Right lobe of liver (tissue), 4 donors: ENCODE results near the gene ZFYVE1.

Experiments used
- CTCF ChIP-seq, 4 donors: fragments of 200-600 bp in 3 of 4; fragments of 450-650 bp in 1 of 4; IDR thresholded peaks; one replicate each; pipeline versions ENCODE4 v1.5.1 to v1.8.0; 2016 to 2022; ENCODE audit warnings: antibody characterized with exemption in 4 of 4, mild to moderate bottlenecking in 2 of 4
- POLR2A ChIP-seq: fragments of 450-650 bp; IDR thresholded peaks from one replicate; pipeline ENCODE4 v1.6.1; 2017; ENCODE audit warnings: antibody characterized with exemption, mild to moderate bottlenecking
- donor health status: DM: no; HTN: no; CAD: no.
- donor health status: DM: no; HTN: no; CAD: no.
- donor health status: DM: no; HTN: yes; CAD: no.

DNA sequence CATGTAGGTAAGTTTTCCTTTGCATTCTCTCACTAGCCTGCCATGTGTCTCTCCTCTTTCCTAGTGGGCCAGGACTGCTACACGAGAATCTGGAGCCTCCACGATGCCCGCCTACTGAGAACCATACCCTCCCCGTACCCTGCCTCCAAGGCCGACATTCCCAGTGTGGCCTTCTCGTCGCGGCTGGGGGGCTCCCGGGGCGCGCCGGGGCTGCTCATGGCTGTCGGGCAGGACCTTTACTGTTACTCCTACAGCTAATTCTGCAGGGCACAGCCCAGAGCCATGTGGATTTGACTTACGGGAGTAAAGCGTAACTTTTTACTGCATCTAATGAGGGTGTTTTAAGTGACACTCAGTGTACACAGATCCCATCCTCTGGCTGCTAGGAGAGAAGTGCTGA is 68.4 kb downstream of the ZFYVE1 start:
- no peak for TF ChIP-seq CTCF (IDR thresholded peaks at IDR 0.05)
- TF ChIP-seq POLR2A = no peak
